Activated CD4-positive, alpha-beta T cell treated with anti-CD3 and anti-CD28 coated beads, Interleukin-2, amount 10 ng/mL, durations not matched to agents 7 days and 5 days (primary cell): ENCODE data around the gene HDAC4. TPM values are rescaled to one million over a fixed set of nuclear protein-coding genes. Genes with fewer than 3 reads are reported as not detected.
"Not testable (repeated sequence)": the region's sequence is repeated elsewhere in the genome, so short reads cannot be mapped to it uniquely, and the experiment has no call there.

ENCODE experiments used
- CTCF ChIA-PET: fragments of 350-600 bp; sonication (Branson Sonifier 250); formaldehyde crosslinking; loops from one replicate; lab custom pipeline; 2021; ENCODE audit warnings: antibody characterized with exemption; lab: Charles Lee
- POLR2A ChIA-PET: fragments of 350-600 bp; sonication (Branson Sonifier 250); formaldehyde crosslinking; loops from one replicate; lab custom pipeline; 2021; ENCODE audit warnings: antibody characterized with exemption; lab: Charles Lee
- DNase-seq: peaks from one replicate; pipeline ENCODE4 v3.0.0-alpha.2; 2020
- H3K27ac Mint-ChIP-seq: one replicate; pipeline ENCODE4 v1.8.0; 2021; ENCODE audit warnings: mild to moderate bottlenecking, moderate library complexity, mixed read lengths
- H3K27me3 Mint-ChIP-seq: one replicate; pipeline ENCODE4 v1.8.0; 2021; ENCODE audit warnings: mixed read lengths
- H3K36me3 Mint-ChIP-seq: one replicate; pipeline ENCODE4 v1.8.0; 2021; ENCODE audit warnings: low read depth, mixed read lengths
- H3K4me1 Mint-ChIP-seq: one replicate; pipeline ENCODE4 v1.8.0; 2021; ENCODE audit warnings: mixed read lengths
- H3K4me3 Mint-ChIP-seq: one replicate; pipeline ENCODE4 v1.8.0; 2021; ENCODE audit warnings: mild to moderate bottlenecking, moderate library complexity, mixed read lengths
- H3K9me3 Mint-ChIP-seq: one replicate; pipeline ENCODE4 v1.8.0; 2021; ENCODE audit warnings: mixed read lengths
- total RNA-seq, 2 experiments: library from RNA; stranded (reverse); gene quantifications; one replicate each; pipeline ENCODE4 v1.2.3, GENCODE V29; 2021

Gene HDAC4
- total RNA-seq, 2 experiments from 2014 or later: 57.1 to 68.4 TPM

- no peaks in the 10 kb centered on the region for H3K27me3 Mint-ChIP-seq
- no peaks in the 10 kb centered on the region for H3K9me3 Mint-ChIP-seq
- H3K27ac Mint-ChIP-seq: peak overlapping the region; percentile 99
- ChIA-PET CTCF (interaction anchor here (1.0 to 1.9 kb wide), 3 partner anchors 10 to 105 kb away, joined by 3 to 6 read pairs (median 4); no protein-coding TSS in a partner anchor), POLR2A (no interaction called here)
- peaks cover 93% of the 10 kb centered on the region for H3K4me1 Mint-ChIP-seq
- DNase-seq: peak; percentile 38
- H3K36me3 Mint-ChIP-seq: peaks cover 32% of the 10 kb centered on the region
- peak overlapping the region; percentile 73 for H3K4me3 Mint-ChIP-seq
Observed at GRCh38 chr2:239289545-239289944, 111.3 kb downstream of the HDAC4 start.

DNA sequence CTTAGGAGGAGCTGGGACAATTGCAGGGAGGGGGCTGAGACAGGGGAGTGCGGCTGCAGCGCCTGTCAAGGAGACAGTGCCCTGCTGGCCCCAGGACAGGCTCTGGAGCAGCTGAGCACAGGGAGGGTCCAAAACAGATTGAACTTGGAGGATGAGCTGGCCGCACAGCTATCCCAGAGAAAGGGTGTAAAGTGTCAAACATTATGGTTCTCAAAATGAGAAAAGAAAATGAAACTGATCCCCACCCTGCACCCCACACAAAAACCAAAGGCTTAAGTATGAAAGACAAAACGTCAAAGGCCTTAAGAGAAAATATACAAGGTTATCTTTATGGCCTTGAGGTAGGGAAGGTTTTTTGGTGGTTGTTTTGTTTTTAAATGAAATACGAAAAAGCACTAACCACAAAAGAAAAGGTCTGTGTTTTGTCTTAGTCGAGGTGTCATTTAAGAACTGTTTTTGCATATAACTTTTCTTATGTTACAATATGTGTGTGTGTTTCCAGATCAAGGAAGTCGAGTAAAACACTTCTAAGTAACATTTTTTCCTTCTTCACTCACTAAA, 111.8 kb downstream of the HDAC4 start:
- Mint-ChIP-seq H3K4me1 (peaks cover 92% of the 10 kb centered on the region), H3K27ac (peak overlapping the region; percentile 99), H3K27me3 (no peaks in the 10 kb centered on the region), H3K4me3 (peak overlapping the region; percentile 73), H3K36me3 (peaks cover 28% of the 10 kb centered on the region), H3K9me3 (no peaks in the 10 kb centered on the region)
- ChIA-PET CTCF (interaction anchor here (0.8 to 1.9 kb wide), 3 partner anchors 10 to 106 kb away, joined by 3 to 6 read pairs (median 4); no protein-coding TSS in a partner anchor), POLR2A (no interaction called here)
- peak; percentile 66 for DNase-seq

GRCh38 chr2:239288237-239288636, 112.6 kb downstream of the HDAC4 start:
- Mint-ChIP-seq H3K27ac (peak overlapping the region; percentile 99), H3K4me3 (peak overlapping the region; percentile 51), H3K27me3 (no peaks in the 10 kb centered on the region), H3K9me3 (no peaks in the 10 kb centered on the region), H3K4me1 (peaks cover 90% of the 10 kb centered on the region), H3K36me3 (peaks cover 26% of the 10 kb centered on the region)
- DNase-seq: no peak
- ChIA-PET POLR2A (no interaction called here), CTCF (interaction anchor here (0.6 to 1.9 kb wide), 5 partner anchors 9 to 114 kb away, joined by 3 to 6 read pairs (median 3); no protein-coding TSS in a partner anchor)

- H3K36me3 Mint-ChIP-seq: peaks cover 24% of the 10 kb centered on the region
- H3K9me3 Mint-ChIP-seq: no peaks in the 10 kb centered on the region
- POLR2A ChIA-PET: no interaction called here
- CTCF ChIA-PET: interaction anchor here (1.4 to 1.9 kb wide), 2 partner anchors 8 to 10 kb away, joined by 3 to 6 read pairs; no protein-coding TSS in a partner anchor
- H3K27me3 Mint-ChIP-seq: no peaks in the 10 kb centered on the region
- DNase-seq: no peak
- H3K4me1 Mint-ChIP-seq: peaks cover 84% of the 10 kb centered on the region
- peak overlapping the region; percentile 3 for H3K4me3 Mint-ChIP-seq
- H3K27ac Mint-ChIP-seq: peak overlapping the region; percentile 99
Observed at GRCh38 chr2:239287461-239287860, 113.4 kb downstream of the HDAC4 start.

DNA sequence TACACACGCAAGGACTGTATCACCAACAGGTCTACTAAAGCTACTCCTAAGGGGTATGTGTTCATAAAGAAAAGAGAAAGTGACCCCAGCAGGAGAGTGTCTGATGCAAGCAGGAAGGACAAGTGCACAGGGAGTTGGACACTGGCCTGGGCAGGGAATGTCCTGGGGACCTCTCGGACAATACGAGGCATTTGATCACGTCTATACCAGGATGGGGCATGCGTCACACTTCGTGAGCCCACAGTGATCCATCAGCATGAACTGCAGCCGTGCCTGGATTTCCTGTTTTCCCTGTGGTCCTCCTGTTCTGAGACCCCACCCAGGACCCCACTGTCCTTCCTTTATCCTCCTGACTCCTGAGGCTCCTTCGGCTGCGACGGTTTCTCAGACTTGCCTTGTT, 113.9 kb downstream of the HDAC4 start:
- DNase-seq: no peak
- H3K4me1 Mint-ChIP-seq: peaks cover 79% of the 10 kb centered on the region
- CTCF ChIA-PET: interaction anchor here (2.5 kb wide), 1 partner anchor 11 kb away, joined by 12 read pairs; no protein-coding TSS in a partner anchor
- H3K4me3 Mint-ChIP-seq: no peak overlapping the region
- H3K27me3 Mint-ChIP-seq: no peaks in the 10 kb centered on the region
- peak overlapping the region; percentile 87 for H3K27ac Mint-ChIP-seq
- H3K9me3 Mint-ChIP-seq: no peaks in the 10 kb centered on the region
- POLR2A ChIA-PET: no interaction called here
- peaks cover 23% of the 10 kb centered on the region for H3K36me3 Mint-ChIP-seq

DNA sequence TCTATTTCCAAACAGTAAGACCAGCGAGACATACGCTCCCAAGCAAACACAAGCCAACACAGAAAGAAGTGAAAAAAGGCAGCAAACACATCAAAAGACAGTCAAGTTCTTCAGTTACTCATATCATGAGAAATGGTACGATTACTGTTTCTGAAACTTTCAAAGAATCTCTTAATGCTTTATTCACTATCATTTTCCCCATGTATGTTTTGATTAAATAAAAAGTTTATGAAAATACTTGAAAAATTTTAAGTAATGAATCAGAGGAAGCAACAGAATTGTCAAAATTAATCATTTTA, 114.9 kb downstream of the HDAC4 start:
- ChIA-PET CTCF (interaction anchor here (0.7 to 2.5 kb wide), 6 partner anchors 9 to 18 kb away, joined by 3 to 12 read pairs (median 4); no protein-coding TSS in a partner anchor), POLR2A (no interaction called here)
- peaks cover 73% of the 10 kb centered on the region for H3K4me1 Mint-ChIP-seq
- DNase-seq: no peak
- H3K27ac Mint-ChIP-seq: peak overlapping the region; percentile 87
- H3K4me3 Mint-ChIP-seq: peak overlapping the region; percentile 69
- H3K9me3 Mint-ChIP-seq: no peaks in the 10 kb centered on the region
- no peaks in the 10 kb centered on the region for H3K27me3 Mint-ChIP-seq
- peaks cover 23% of the 10 kb centered on the region for H3K36me3 Mint-ChIP-seq

DNA sequence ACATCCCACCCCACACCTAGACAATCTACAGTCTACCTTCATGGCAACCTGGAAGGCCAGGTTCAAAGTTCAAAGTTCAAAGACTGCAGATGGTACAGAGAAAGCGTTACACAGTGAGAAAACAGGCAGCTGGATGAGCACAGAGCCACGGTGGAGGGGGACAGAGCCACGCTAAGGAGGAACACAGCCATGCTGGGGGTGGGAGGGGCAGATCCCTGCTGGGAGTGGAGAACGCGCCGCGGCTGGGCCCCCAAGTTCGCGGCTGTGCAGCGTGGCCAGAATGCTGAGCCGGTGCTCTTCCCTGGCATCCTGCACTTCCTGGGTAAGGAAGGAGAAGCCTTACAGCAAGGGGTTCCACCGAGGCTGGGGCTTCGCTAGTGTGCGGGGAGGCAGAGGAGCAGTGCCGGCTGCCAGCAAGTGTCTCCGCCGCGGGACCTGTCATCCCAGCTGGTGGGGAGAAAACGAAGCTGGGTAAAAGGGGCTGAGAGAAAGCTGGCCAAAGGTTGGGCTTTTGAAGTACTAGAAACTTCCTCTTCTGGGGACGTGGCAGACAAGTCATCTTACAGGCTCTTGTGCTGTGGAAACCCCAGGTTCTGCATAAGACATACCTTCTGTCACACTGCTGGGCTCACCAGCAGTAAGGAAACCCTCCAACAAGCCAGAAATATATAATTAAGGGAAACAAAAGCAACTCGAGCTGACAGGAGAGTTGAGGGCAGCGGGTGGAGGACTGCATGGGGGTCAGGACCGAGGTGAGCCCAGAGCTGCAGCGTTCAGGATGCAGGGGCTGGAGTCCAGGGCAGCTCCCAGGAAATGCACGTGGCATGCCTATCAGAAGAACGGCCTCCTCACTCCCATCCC, 115.5 kb downstream of the HDAC4 start:
- POLR2A ChIA-PET: no interaction called here
- CTCF ChIA-PET: interaction anchor here (0.7 to 2.5 kb wide), 6 partner anchors 9 to 17 kb away, joined by 3 to 12 read pairs (median 4); no protein-coding TSS in a partner anchor
- H3K27me3 Mint-ChIP-seq: no peaks in the 10 kb centered on the region
- H3K4me1 Mint-ChIP-seq: peaks cover 67% of the 10 kb centered on the region
- peak; percentile 45 for DNase-seq
- peaks cover 22% of the 10 kb centered on the region for H3K36me3 Mint-ChIP-seq
- peak overlapping the region; percentile 87 for H3K27ac Mint-ChIP-seq
- no peaks in the 10 kb centered on the region for H3K9me3 Mint-ChIP-seq
- H3K4me3 Mint-ChIP-seq: peak overlapping the region; percentile 69

- Mint-ChIP-seq H3K9me3 (no peaks in the 10 kb centered on the region), H3K4me1 (peaks cover 56% of the 10 kb centered on the region), H3K27me3 (no peaks in the 10 kb centered on the region), H3K36me3 (peaks cover 18% of the 10 kb centered on the region), H3K4me3 (peak overlapping the region; percentile 69), H3K27ac (peak overlapping the region; percentile 87)
- no peak for DNase-seq
- POLR2A ChIA-PET: no interaction called here
- CTCF ChIA-PET: interaction anchor here (1.1 to 2.5 kb wide), 4 partner anchors 7 to 16 kb away, joined by 3 to 12 read pairs (median 5); no protein-coding TSS in a partner anchor
Observed at GRCh38 chr2:239283961-239284795, 116.6 kb downstream of the HDAC4 start.

DNA sequence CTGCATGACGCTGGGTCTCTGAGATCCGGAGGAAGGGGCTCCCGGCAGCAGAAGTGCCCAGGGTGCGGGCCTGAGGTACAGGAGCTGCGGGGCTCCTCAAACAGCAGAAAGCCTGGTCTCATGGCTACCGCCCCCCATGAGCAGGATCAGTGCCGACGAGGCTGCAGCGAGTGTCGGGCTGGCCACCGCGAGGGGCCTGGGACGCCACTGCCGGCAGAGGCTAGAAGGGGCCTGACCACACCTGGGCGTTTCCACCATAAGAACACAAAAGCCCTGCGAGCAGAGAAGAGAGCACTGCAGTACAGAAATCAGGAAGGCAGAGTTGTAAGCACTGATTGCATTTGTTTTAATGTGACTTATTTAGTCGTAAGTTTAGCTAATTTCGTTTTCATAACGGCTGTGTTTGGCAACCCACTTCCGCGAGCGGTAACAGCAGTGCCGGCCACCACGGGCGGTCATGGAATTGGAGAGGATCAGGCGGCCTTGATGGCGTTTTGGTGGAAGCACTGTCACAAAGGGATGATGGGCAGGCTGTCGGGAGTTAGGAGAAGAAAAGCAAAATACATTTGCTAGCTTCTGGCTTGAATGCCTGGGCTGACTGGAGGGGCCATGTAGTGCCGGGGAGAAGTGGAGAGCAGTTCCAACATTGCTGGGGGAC, 117.4 kb downstream of the HDAC4 start:
- ChIA-PET POLR2A (no interaction called here), CTCF (interaction anchor here (1.1 to 1.4 kb wide), 2 partner anchors 8 to 12 kb away, joined by 3 read pairs; no protein-coding TSS in a partner anchor)
- peak overlapping the region; percentile 2 for H3K27ac Mint-ChIP-seq
- H3K27me3 Mint-ChIP-seq: no peaks in the 10 kb centered on the region
- H3K36me3 Mint-ChIP-seq: peaks cover 18% of the 10 kb centered on the region
- H3K4me3 Mint-ChIP-seq: no peak overlapping the region
- H3K4me1 Mint-ChIP-seq: peaks cover 49% of the 10 kb centered on the region
- H3K9me3 Mint-ChIP-seq: no peaks in the 10 kb centered on the region
- no peak for DNase-seq

DNA sequence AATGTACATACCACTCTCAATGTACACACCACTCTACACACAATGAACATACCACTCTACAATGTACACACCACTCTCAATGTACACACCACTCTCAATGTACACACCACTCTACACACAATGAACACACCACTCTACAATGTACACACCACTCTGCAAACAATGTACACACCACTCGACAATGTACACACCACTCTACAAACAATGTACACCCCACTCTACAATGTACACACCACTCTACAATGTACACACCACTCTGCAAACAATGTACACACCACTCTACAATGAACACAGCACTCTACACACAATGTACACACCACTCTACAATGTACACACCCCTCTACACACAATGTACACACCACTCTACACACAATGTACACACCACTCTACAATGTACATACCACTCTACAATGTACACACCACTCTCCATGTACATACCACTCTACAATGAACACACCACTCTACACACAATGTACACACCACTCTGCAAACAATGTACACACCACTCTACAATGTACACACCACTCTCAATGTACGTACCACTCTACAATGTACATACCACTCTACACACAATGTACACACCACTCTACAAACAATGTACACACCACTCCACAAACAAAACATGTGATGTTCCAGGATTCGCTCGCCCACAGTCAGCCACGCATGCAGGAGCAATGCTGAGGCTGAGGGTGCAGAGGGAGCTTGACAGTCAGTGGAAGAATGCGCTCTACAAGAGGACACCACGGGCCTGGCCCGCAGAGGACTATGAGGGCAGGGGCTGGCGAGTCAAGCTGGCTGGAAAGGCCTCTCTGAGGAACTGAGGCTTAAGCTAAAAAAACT, 118.2 kb downstream of the HDAC4 start:
- H3K9me3 Mint-ChIP-seq: no peaks in the 10 kb centered on the region
- H3K36me3 Mint-ChIP-seq: peaks cover 14% of the 10 kb centered on the region
- no peak for DNase-seq
- H3K4me1 Mint-ChIP-seq: peaks cover 49% of the 10 kb centered on the region
- no peaks in the 10 kb centered on the region for H3K27me3 Mint-ChIP-seq
- POLR2A ChIA-PET: no interaction called here
- H3K27ac Mint-ChIP-seq: no peak overlapping the region
- no peak overlapping the region for H3K4me3 Mint-ChIP-seq
- CTCF ChIA-PET: interaction anchor here (1.4 kb wide), 1 partner anchor 9 kb away, joined by 3 read pairs; no protein-coding TSS in a partner anchor

GRCh38 chr2:239280296-239281017, 120.4 kb downstream of the HDAC4 start:
- H3K4me1 Mint-ChIP-seq: peaks cover 46% of the 10 kb centered on the region
- DNase-seq, H3K36me3 Mint-ChIP-seq, H3K27ac Mint-ChIP-seq, H3K9me3 Mint-ChIP-seq, POLR2A ChIA-PET, H3K27me3 Mint-ChIP-seq, H3K4me3 Mint-ChIP-seq: not testable (repeated sequence)
- CTCF ChIA-PET: interaction anchor here (1.3 to 2.1 kb wide), 4 partner anchors 8 to 100 kb away, joined by 3 to 6 read pairs (median 5); no protein-coding TSS in a partner anchor
